ENCODE data around the gene KDM5C. TPM values are rescaled to one million over a fixed set of nuclear protein-coding genes. Genes with fewer than 3 reads are reported as not detected.

The KDM5C gene
- total and polyA plus RNA-seq, 10 donors = 10.4 to 165 (median 114) TPM

DNA sequence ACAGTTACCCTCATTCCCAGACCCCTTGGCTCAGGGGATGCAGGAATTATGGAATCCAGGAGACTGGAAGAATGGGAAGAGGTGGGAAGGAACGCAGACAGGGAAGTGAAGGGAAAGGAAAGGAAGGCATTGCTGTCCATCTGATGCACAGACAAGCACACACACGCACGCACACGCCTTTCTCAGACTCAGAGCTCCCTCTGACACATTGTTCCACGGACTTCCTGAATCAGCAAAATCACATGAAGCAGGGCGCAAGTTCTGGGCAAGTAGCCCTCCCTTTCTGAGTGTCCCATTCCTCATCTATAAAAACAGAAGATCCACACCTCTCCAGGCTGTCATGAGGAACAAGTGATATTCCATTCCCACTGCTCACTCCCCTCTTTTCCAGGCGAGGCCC, 43.2 kb upstream of the KDM5C start:
- Histone ChIP-seq H3K36me3 (no peaks in the 10 kb centered on the region), H3K4me1 (peaks cover 0 to 18% (median 0%) of the 10 kb centered on the region in 6 donors), H3K27ac (no peak overlapping the region), H3K4me3 (no peak overlapping the region), H3K27me3 (replicated peaks in 1 of 7) (peaks cover 0 to 42% (median 0%) of the 10 kb centered on the region in 7 donors), H3K9me3 (no peaks in the 10 kb centered on the region)
- intact Hi-C loops (cut with DNase I; ENCODE audit: low total_unique reads) = no loop called here
- TF ChIP-seq CTCF (IDR thresholded peaks at IDR 0.05 in 8 of 11, conservative IDR thresholded peaks at IDR 0.05 in 3 of 11) = no peak
- TF ChIP-seq POLR2A (IDR thresholded peaks at IDR 0.05) = no peak
- TF ChIP-seq POLR2AphosphoS5 (IDR thresholded peaks at IDR 0.05) = no peak
- no peak for DNase-seq
- WGBS, 5 donors = 51 to 64% (median 60%) methylated on average over 3 to 7 of the region's 7 CpGs

- intact Hi-C loops (cut with DNase I; ENCODE audit: low total_unique reads) = no loop called here
- Histone ChIP-seq H3K9me3 (no peaks in the 10 kb centered on the region), H3K4me3 (no peak overlapping the region), H3K4me1 (peaks cover 0 to 31% (median 0%) of the 10 kb centered on the region in 6 donors), H3K27me3 (replicated peaks in 1 of 7) (peaks cover 0 to 39% (median 0%) of the 10 kb centered on the region in 7 donors), H3K36me3 (no peaks in the 10 kb centered on the region), H3K27ac (peak overlapping the region in 2 of 8 donors; percentile 40 to 46)
- DNase-seq = no peak
- TF ChIP-seq POLR2AphosphoS5 (IDR thresholded peaks at IDR 0.05) (no peak), CTCF (IDR thresholded peaks at IDR 0.05 in 8 of 11, conservative IDR thresholded peaks at IDR 0.05 in 3 of 11) (no peak), POLR2A (IDR thresholded peaks at IDR 0.05) (no peak)
- 48 to 68% (median 56%) methylated on average over 7 to 11 of the region's 11 CpGs for WGBS, 5 donors
Observed at GRCh38 chrX:53266914-53267313, 41.9 kb upstream of the KDM5C start.

DNA sequence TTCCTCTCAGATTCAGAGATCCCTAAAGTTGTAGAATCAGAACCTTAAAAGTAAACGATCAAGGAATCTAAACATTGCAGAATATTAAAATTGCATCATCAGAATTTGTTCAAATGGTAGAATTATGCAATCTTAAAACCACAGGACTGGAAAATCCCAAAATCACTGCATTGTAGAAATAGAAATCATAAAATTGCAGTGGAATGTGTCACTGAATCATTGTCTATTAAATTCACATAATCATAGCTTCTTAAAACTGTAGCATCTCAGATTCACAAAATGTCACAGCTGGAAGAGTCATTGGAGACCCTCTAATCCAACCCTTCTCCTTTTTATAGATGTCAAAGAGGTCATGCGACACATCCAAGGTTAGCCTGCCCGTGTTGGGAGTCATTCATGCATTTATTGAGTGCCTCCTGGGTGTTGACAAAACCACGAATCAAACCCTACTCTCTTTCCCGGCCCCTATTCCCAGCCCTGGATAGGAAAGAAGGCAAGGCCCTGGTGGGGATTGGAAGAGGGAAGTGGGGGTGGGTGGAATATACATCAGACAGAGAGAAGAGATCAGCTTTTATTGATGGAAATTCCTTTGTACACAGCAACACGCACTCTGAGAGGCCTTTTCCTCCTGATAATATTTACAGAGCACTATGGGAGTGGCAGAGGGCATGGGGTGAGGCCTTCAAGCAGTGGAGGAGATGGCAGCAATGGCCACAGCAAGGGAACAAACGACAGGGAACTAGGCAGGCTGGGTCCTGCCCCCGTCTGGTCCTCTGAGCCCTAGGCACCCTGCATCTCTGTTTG, 41.0 kb upstream of the KDM5C start:
- intact Hi-C loops (cut with DNase I; ENCODE audit: low total_unique reads) = no loop called here
- H3K36me3 ChIP-seq = no peaks in the 10 kb centered on the region
- H3K4me1 ChIP-seq = peaks cover 0 to 38% (median 0%) of the 10 kb centered on the region in 6 donors
- TF ChIP-seq CTCF (IDR thresholded peaks at IDR 0.05 in 8 of 11, conservative IDR thresholded peaks at IDR 0.05 in 3 of 11) = no peak
- TF ChIP-seq POLR2A (IDR thresholded peaks at IDR 0.05) = no peak
- TF ChIP-seq POLR2AphosphoS5 (IDR thresholded peaks at IDR 0.05) = no peak
- no peak for DNase-seq
- H3K27me3 ChIP-seq (replicated peaks in 1 of 7) = peaks cover 0 to 36% (median 0%) of the 10 kb centered on the region in 7 donors
- no peak overlapping the region for H3K4me3 ChIP-seq
- H3K9me3 ChIP-seq = no peaks in the 10 kb centered on the region
- 52 to 66% (median 63%) methylated on average over 6 to 8 of the region's 8 CpGs for WGBS, 5 donors
- peak overlapping the region in 2 of 8 donors; percentile 40 to 46 for H3K27ac ChIP-seq

DNA sequence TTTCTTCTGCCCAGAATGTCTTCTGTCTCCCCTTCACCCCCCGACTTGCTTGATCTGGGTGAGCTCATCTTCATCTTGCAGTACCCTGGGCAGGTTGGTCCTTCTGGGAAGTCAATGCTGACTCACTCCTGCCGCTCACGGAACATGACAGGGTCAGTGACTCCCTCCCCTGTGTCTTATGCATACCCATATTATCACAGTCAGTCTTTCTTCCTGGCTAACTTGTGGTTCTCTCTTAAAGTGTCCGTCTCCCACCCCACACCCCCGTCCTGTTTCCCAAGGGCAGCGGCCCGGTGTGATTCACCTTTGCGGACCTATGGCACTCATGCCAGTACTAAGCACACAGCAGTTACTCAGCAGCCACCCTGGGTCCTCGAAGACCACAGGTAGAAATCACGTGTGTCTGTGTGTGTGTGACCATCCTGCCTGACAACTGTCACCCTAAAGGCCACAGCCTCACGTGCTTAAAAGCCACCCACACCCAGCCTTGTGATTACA, 38.6 kb upstream of the KDM5C start:
- H3K36me3 ChIP-seq = no peaks in the 10 kb centered on the region
- TF ChIP-seq POLR2A (IDR thresholded peaks at IDR 0.05) = no peak
- no peak for TF ChIP-seq POLR2AphosphoS5 (IDR thresholded peaks at IDR 0.05)
- TF ChIP-seq CTCF (IDR thresholded peaks at IDR 0.05 in 8 of 11, conservative IDR thresholded peaks at IDR 0.05 in 3 of 11) = no peak
- H3K4me3 ChIP-seq = no peak overlapping the region
- intact Hi-C loops (cut with DNase I; ENCODE audit: low total_unique reads) = no loop called here
- DNase-seq = peak; percentile 54
- H3K4me1 ChIP-seq = peaks cover 0 to 38% (median 0%) of the 10 kb centered on the region in 6 donors
- WGBS, 5 donors = 43 to 66% (median 57%) methylated on average over 6 to 11 of the region's 11 CpGs
- no peak overlapping the region for H3K27ac ChIP-seq
- no peaks in the 10 kb centered on the region for H3K9me3 ChIP-seq
- peaks cover 0 to 36% (median 0%) of the 10 kb centered on the region in 7 donors for H3K27me3 ChIP-seq (replicated peaks in 1 of 7)

Measured in spleen (tissue), 11 donors.